Hepatocyte (in vitro differentiated cells): ENCODE data around the gene RNF175. TPM values are rescaled to one million over a fixed set of nuclear protein-coding genes. Genes with fewer than 3 reads are reported as not detected.

ENCODE experiments used
- DNase-seq: peaks from one replicate; pipeline ENCODE4 v3.0.0-alpha.2; 2016; ENCODE audit warnings: low spot score
- H2AFZ ChIP-seq: fragments of 200-600 bp; sonication (generic); 2 replicates; pipeline ENCODE4 v1.6.0; 2016; ENCODE audit warnings: antibody characterized with exemption, mild to moderate bottlenecking
- H3K27ac ChIP-seq: fragments of 200-600 bp; sonication (generic); 2 replicates; pipeline ENCODE4 v1.5.1; 2016; ENCODE audit warnings: mild to moderate bottlenecking
- H3K27me3 ChIP-seq: fragments of 200-600 bp; sonication (generic); 2 replicates; pipeline ENCODE4 v1.6.1; 2016
- H3K36me3 ChIP-seq: fragments of 200-600 bp; sonication (generic); replicated peaks from 2 replicates; pipeline ENCODE4 v1.5.1; 2016; ENCODE audit warnings: low read depth; ENCODE audit not compliant: insufficient read depth
- H3K4me1 ChIP-seq: fragments of 200-600 bp; sonication (generic); 2 replicates; pipeline ENCODE4 v1.5.1; 2016; ENCODE audit warnings: mild to moderate bottlenecking, moderate library complexity; ENCODE audit not compliant: insufficient read depth
- H3K4me2 ChIP-seq: fragments of 200-600 bp; sonication (generic); 2 replicates; pipeline ENCODE4 v1.6.0; 2016
- H3K4me3 ChIP-seq: fragments of 200-600 bp; sonication (generic); 2 replicates; pipeline ENCODE4 v1.5.1; 2016; ENCODE audit warnings: mild to moderate bottlenecking
- H3K79me2 ChIP-seq: fragments of 200-600 bp; sonication (generic); 2 replicates; pipeline ENCODE4 v1.6.0; 2017; ENCODE audit warnings: mild to moderate bottlenecking
- H3K9me2 ChIP-seq: fragments of 200-600 bp; sonication (generic); replicated peaks from 2 replicates; pipeline ENCODE4 v1.6.0; 2017; ENCODE audit warnings: mild to moderate bottlenecking; ENCODE audit not compliant: insufficient read depth
- H3K9me3 ChIP-seq: fragments of 200-600 bp; sonication (generic); 2 replicates; pipeline ENCODE4 v1.5.1; 2016; ENCODE audit warnings: low read depth, mild to moderate bottlenecking
- H4K20me1 ChIP-seq: fragments of 200-600 bp; sonication (generic); 2 replicates; pipeline ENCODE4 v1.6.0; 2016; ENCODE audit warnings: mild to moderate bottlenecking; ENCODE audit not compliant: insufficient read depth, poor library complexity, severe bottlenecking
- EZH2 ChIP-seq: fragments of 200-600 bp; sonication (generic); IDR thresholded peaks from 2 replicates; pipeline ENCODE4 v1.6.1; 2016; ENCODE audit warnings: antibody characterized with exemption, mild to moderate bottlenecking, borderline replicate concordance
- EZH2phosphoT487 ChIP-seq: fragments of 200-600 bp; sonication (generic); IDR thresholded peaks from one replicate; pipeline ENCODE4 v1.6.1; 2018; ENCODE audit warnings: antibody characterized with exemption, mild to moderate bottlenecking, low read depth, moderate library complexity; ENCODE audit not compliant: unreplicated experiment, severe bottlenecking
- WGBS: methylation state at CpG from one replicate; pipeline ENCODE4 v1.1.6; 2016; ENCODE audit warnings: low lambda C conversion rate; ENCODE audit errors: missing lambda C conversion rate; 5-methylcytosine and 5-hydroxymethylcytosine counted together
- polyA plus RNA-seq: library from polyadenylated mRNA; unstranded; fragments of >200 nt; fragmentation: Nextera tagmentation; extraction: Ambion mirVana; gene quantifications from 2 replicates; pipeline ENCODE4 v1.2.1, GENCODE V29; 2016
- total RNA-seq: library from RNA; depleted of rRNA; stranded (reverse); fragments of >200 nt; gene quantifications from 2 replicates; pipeline ENCODE4 v1.2.3, GENCODE V29; 2014
- TF ChIP-seq, protein P1 (sequence below): fragments of 200-600 bp; sonication (generic); IDR thresholded peaks from 2 replicates; pipeline ENCODE4 v1.5.1; 2016; ENCODE audit warnings: antibody characterized with exemption, mild to moderate bottlenecking; ENCODE audit not compliant: poor library complexity

Gene RNF175
- total and polyA plus RNA-seq, 2 experiments from 2014 or later: 2.1 to 2.8 TPM

DNA sequence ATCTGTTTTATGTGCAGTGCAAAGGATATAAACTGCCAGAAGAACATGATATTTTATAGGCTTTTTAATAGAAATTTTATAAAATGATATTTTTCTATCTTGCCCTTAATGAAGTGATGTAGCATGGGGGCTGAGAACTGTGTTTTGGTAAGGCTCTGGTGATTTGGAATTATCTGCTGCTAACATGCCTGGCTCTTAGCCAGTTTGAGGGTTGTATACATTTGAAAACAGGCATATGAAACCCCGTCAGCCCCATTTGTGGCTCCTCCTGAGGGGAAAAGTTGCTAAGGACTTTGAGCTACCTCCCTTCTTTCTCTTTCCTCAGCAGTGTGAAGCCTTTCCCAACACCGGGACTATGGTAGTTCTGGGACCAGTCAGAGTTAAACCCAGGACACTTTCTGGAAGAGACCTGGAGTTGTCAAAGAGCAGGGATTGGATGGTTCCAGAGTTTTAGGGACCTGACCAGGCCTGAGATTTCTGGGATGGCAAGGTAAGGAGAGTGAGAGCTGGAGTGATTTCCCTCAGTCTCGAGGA, 24.4 kb upstream of the RNF175 start:
- Histone ChIP-seq H3K79me2 (no peaks in the 10 kb centered on the region), H3K27me3 (peaks cover 39% of the 10 kb centered on the region), H3K4me2 (no peak overlapping the region), H2AFZ (no peak overlapping the region), H3K9me2 (no peaks in the 10 kb centered on the region), H3K4me1 (peaks cover 7% of the 10 kb centered on the region), H3K4me3 (no peak overlapping the region), H3K9me3 (no peaks in the 10 kb centered on the region), H4K20me1 (no peaks in the 10 kb centered on the region), H3K27ac (no peak overlapping the region), H3K36me3 (no peaks in the 10 kb centered on the region)
- TF ChIP-seq EZH2phosphoT487 (no peak), EZH2 (no peak)
- TF ChIP-seq, protein P1, sequence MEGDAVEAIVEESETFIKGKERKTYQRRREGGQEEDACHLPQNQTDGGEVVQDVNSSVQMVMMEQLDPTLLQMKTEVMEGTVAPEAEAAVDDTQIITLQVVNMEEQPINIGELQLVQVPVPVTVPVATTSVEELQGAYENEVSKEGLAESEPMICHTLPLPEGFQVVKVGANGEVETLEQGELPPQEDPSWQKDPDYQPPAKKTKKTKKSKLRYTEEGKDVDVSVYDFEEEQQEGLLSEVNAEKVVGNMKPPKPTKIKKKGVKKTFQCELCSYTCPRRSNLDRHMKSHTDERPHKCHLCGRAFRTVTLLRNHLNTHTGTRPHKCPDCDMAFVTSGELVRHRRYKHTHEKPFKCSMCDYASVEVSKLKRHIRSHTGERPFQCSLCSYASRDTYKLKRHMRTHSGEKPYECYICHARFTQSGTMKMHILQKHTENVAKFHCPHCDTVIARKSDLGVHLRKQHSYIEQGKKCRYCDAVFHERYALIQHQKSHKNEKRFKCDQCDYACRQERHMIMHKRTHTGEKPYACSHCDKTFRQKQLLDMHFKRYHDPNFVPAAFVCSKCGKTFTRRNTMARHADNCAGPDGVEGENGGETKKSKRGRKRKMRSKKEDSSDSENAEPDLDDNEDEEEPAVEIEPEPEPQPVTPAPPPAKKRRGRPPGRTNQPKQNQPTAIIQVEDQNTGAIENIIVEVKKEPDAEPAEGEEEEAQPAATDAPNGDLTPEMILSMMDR: no peak
- no peak for DNase-seq
- 78% methylated on average over 3 of the region's 3 CpGs for WGBS

DNA sequence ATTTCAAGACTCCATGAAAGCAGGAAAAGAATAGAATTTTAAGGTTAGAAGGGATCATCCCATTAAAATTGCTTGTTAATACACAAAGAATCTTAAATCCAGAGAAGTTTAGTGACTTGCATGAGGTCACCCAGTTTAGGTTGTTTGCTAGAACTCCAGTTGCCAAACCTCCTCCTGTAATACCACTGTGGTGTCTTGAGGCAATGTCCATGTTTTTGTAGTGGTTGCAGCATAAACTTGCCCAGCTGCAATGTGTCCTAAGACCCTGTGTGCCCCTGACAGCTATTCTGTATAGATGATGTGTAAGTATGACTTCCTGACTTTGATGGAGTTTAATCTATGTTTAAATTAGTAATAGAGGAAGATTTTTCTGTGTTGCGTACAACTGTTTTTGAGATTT, 22.8 kb upstream of the RNF175 start:
- H3K27me3 ChIP-seq: peaks cover 23% of the 10 kb centered on the region
- 80% methylated on average over 1 of the region's 1 CpG for WGBS
- no peaks in the 10 kb centered on the region for H3K36me3 ChIP-seq
- no peaks in the 10 kb centered on the region for H4K20me1 ChIP-seq
- no peaks in the 10 kb centered on the region for H3K9me2 ChIP-seq
- DNase-seq: no peak
- H3K27ac ChIP-seq: peak overlapping the region; percentile 29
- no peaks in the 10 kb centered on the region for H3K79me2 ChIP-seq
- no peak overlapping the region for H3K4me2 ChIP-seq
- no peak overlapping the region for H3K4me3 ChIP-seq
- H2AFZ ChIP-seq: no peak overlapping the region
- TF ChIP-seq EZH2 (no peak), EZH2phosphoT487 (no peak)
- TF ChIP-seq, protein P1: no peak
- no peaks in the 10 kb centered on the region for H3K9me3 ChIP-seq
- no peaks in the 10 kb centered on the region for H3K4me1 ChIP-seq

DNA sequence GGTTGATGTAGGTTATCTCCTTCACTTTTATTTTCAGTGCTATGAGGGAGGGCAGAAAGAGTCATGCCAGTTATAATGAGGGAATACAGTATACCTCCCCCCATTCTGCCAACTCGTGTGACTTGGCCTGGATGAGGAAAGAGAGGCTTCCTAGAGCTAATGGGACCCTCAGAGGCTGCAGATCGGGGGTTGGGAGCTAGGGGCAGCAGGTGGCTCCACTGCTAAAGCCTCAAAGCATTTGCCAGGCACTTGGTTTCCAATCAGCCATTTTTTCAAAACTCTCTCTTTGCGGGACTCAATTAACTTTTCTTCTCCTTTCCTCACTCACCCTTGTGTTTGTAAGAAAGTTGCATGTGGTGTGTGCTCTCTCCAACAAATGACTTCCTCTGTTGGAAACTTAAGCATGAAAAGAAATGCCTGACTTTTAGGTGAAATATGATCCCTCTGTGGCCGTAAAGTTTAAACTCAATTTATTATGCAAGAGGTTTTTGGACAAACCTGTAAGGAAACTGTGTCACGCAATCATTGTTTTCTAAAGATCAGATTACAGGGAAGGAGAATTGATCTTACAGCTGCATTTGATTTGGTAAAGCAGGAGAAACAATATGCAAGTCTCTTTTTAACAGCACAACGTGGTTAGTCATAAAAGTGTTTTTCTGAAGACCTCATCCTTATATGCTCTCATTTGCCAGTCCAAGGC, 22.0 kb upstream of the RNF175 start:
- no peak for DNase-seq
- peak overlapping the region; percentile 57 for H3K27ac ChIP-seq
- no peaks in the 10 kb centered on the region for H3K9me3 ChIP-seq
- H3K79me2 ChIP-seq: no peaks in the 10 kb centered on the region
- 41% methylated on average over 6 of the region's 6 CpGs for WGBS
- H3K36me3 ChIP-seq: no peaks in the 10 kb centered on the region
- TF ChIP-seq, protein P1: no peak
- TF ChIP-seq EZH2 (no peak), EZH2phosphoT487 (no peak)
- H3K27me3 ChIP-seq: peaks cover 16% of the 10 kb centered on the region
- H3K4me3 ChIP-seq: no peak overlapping the region
- no peak overlapping the region for H3K4me2 ChIP-seq
- H3K9me2 ChIP-seq: no peaks in the 10 kb centered on the region
- no peak overlapping the region for H2AFZ ChIP-seq
- H3K4me1 ChIP-seq: no peaks in the 10 kb centered on the region
- H4K20me1 ChIP-seq: no peaks in the 10 kb centered on the region
